ENCODE measurements around the gene GOLGA8N. TPM values are rescaled to one million over a fixed set of nuclear protein-coding genes. Genes with fewer than 3 reads are reported as not detected.

Gene GOLGA8N
- total RNA-seq, 2 experiments from 2014 or later = 4.3 to 4.4 TPM

DNA sequence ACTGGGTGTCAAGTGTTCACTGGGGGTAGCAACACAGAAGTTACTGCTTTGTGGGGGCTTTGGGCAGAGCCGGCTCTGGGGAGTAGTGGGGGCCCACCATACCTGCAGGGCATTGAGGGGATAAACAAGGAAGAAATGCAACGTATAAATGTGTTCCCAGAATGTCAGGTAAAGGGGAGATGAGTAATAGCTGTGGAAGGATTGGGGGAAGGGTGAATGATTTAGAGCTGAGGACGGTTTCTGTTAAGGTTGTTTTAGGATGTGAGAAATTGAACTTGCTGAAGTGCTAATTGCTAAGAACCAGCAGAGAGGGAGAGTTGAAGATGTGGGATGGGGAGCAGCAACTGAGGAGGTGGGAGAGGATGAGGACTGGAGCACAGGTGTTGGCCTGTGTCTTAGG is 58.9 kb downstream of the GOLGA8N start:
- Mint-ChIP-seq H3K4me1 (ENCODE audit: low read depth) (peaks cover under 1% of the 10 kb centered on the region), H3K27ac (no peak overlapping the region), H3K27me3 (no peaks in the 10 kb centered on the region), H3K36me3 (ENCODE audit: low read depth) (no peaks in the 10 kb centered on the region), H3K9me3 (no peaks in the 10 kb centered on the region), H3K4me3 (no peak overlapping the region)
- Histone ChIP-seq H3K27me3 (ENCODE audit: control insufficient read depth in 1 of 2, insufficient read depth in 2 of 2, low read length in 2 of 2) (no peaks in the 10 kb centered on the region), H3K9me3 (ENCODE audit: control insufficient read depth in 1 of 2, insufficient read depth in 1 of 2, low read length in 2 of 2) (no peaks in the 10 kb centered on the region), H3K4me3 (ENCODE audit: low read length) (no peak overlapping the region), H3K27ac (ENCODE audit: low read depth in 1 of 2, low read length in 2 of 2) (no peak overlapping the region), H3K36me3 (ENCODE audit: insufficient read depth, low read length) (no peaks in the 10 kb centered on the region), H3K4me1 (ENCODE audit: insufficient read depth, low read length) (peaks cover 1% of the 10 kb centered on the region)
- POLR2A ChIA-PET = no interaction called here
- TF ChIP-seq, protein P1, sequence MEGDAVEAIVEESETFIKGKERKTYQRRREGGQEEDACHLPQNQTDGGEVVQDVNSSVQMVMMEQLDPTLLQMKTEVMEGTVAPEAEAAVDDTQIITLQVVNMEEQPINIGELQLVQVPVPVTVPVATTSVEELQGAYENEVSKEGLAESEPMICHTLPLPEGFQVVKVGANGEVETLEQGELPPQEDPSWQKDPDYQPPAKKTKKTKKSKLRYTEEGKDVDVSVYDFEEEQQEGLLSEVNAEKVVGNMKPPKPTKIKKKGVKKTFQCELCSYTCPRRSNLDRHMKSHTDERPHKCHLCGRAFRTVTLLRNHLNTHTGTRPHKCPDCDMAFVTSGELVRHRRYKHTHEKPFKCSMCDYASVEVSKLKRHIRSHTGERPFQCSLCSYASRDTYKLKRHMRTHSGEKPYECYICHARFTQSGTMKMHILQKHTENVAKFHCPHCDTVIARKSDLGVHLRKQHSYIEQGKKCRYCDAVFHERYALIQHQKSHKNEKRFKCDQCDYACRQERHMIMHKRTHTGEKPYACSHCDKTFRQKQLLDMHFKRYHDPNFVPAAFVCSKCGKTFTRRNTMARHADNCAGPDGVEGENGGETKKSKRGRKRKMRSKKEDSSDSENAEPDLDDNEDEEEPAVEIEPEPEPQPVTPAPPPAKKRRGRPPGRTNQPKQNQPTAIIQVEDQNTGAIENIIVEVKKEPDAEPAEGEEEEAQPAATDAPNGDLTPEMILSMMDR (IDR thresholded peaks at IDR 0.05) = no peak
- intact Hi-C loops (cut with DNase I, micrococcal nuclease) = no loop called here
- CTCF ChIA-PET = no interaction called here
- ATAC-seq (ENCODE audit: poor library complexity) (no peak), DNase-seq (no peak)

DNA sequence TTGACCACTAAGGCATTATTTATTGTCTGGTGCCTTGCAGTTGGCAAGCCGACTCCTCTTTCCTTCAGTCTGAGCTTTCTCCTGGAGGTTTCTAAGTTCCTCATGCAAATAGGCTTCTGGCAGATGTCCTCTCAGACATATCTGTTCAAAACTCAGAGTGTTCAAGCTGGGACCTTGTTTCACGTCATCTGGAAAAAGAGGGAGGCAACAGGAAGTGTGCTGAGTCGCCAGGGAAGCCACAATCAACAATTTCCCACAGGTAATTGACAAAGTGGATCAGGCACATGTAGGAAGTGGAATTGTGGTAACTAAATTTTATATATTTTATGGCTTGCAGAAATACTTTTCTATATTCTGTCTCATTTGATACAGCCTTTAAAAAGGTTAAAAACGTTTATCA is 62.8 kb downstream of the GOLGA8N start:
- no peaks in the 10 kb centered on the region for H3K9me3 Mint-ChIP-seq
- H3K27me3 ChIP-seq (ENCODE audit: control insufficient read depth in 1 of 2, insufficient read depth in 2 of 2, low read length in 2 of 2) = no peaks in the 10 kb centered on the region
- H3K4me1 ChIP-seq (ENCODE audit: insufficient read depth, low read length) = peaks cover 3% of the 10 kb centered on the region
- TF ChIP-seq, protein P1 (IDR thresholded peaks at IDR 0.05) = no peak
- no peak overlapping the region for H3K4me3 ChIP-seq (ENCODE audit: low read length)
- ATAC-seq (ENCODE audit: poor library complexity) (no peak), DNase-seq (no peak)
- no peaks in the 10 kb centered on the region for H3K27me3 Mint-ChIP-seq
- H3K36me3 Mint-ChIP-seq (ENCODE audit: low read depth) = no peaks in the 10 kb centered on the region
- no peak overlapping the region for H3K27ac ChIP-seq (ENCODE audit: low read depth in 1 of 2, low read length in 2 of 2)
- ChIA-PET CTCF (interaction anchor here (0.9 kb wide), 1 partner anchor 16 kb away, joined by 3 read pairs; no protein-coding TSS in a partner anchor), POLR2A (no interaction called here)
- intact Hi-C loops (cut with DNase I, micrococcal nuclease) = no loop called here
- H3K36me3 ChIP-seq (ENCODE audit: insufficient read depth, low read length) = no peaks in the 10 kb centered on the region
- no peak overlapping the region for H3K4me3 Mint-ChIP-seq
- H3K4me1 Mint-ChIP-seq (ENCODE audit: low read depth) = peaks cover 5% of the 10 kb centered on the region
- no peak overlapping the region for H3K27ac Mint-ChIP-seq
- H3K9me3 ChIP-seq (ENCODE audit: control insufficient read depth in 1 of 2, insufficient read depth in 1 of 2, low read length in 2 of 2) = no peaks in the 10 kb centered on the region

DNA sequence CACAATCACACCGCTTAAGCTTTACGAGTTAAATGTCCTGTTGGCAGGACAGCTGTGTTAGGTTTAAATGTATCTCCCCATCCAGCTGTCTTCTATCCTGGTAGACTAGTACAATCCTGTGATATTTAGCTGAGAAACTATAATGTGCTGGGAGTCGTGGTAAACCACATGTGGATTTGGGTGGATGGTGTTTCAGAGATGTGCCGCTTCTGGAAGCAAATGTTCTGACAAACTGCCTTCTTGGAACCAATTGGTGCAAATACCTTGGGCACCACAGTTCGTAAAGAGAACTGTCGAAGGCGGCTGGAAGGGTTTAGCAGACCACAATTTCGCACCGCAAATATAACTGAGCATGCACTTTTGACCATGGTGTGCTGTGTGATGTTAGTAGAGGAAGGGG is 63.2 kb downstream of the GOLGA8N start:
- TF ChIP-seq, protein P1 (IDR thresholded peaks at IDR 0.05) = no peak
- intact Hi-C loops (cut with DNase I, micrococcal nuclease) = no loop called here
- DNase-seq (no peak), ATAC-seq (ENCODE audit: poor library complexity) (no peak)
- H3K9me3 Mint-ChIP-seq = no peaks in the 10 kb centered on the region
- Histone ChIP-seq H3K4me1 (ENCODE audit: insufficient read depth, low read length) (peaks cover 3% of the 10 kb centered on the region), H3K27me3 (ENCODE audit: control insufficient read depth in 1 of 2, insufficient read depth in 2 of 2, low read length in 2 of 2) (no peaks in the 10 kb centered on the region), H3K36me3 (ENCODE audit: insufficient read depth, low read length) (no peaks in the 10 kb centered on the region), H3K9me3 (ENCODE audit: control insufficient read depth in 1 of 2, insufficient read depth in 1 of 2, low read length in 2 of 2) (no peaks in the 10 kb centered on the region), H3K27ac (ENCODE audit: low read depth in 1 of 2, low read length in 2 of 2) (no peak overlapping the region), H3K4me3 (ENCODE audit: low read length) (no peak overlapping the region)
- H3K4me3 Mint-ChIP-seq = no peak overlapping the region
- no peaks in the 10 kb centered on the region for H3K27me3 Mint-ChIP-seq
- ChIA-PET CTCF (no interaction called here), POLR2A (no interaction called here)
- no peaks in the 10 kb centered on the region for H3K36me3 Mint-ChIP-seq (ENCODE audit: low read depth)
- H3K27ac Mint-ChIP-seq = no peak overlapping the region
- peaks cover 5% of the 10 kb centered on the region for H3K4me1 Mint-ChIP-seq (ENCODE audit: low read depth)

Other genes with a start within 250 kb of the GOLGA8N start
- under 1 TPM; 0.50 to 0.69 TPM for gene GOLGA8K, start 190.2 kb upstream of the GOLGA8N start, total RNA-seq
- 1 to 10 TPM; 1.2 TPM for gene GOLGA8O, start 137.8 kb upstream of the GOLGA8N start, total RNA-seq
- 1 to 10 TPM; 4.7 to 5.8 TPM for gene ARHGAP11A, start 22.0 kb downstream of the GOLGA8N start, total RNA-seq
- gene SCG5, start 48.3 kb downstream of the GOLGA8N start, total RNA-seq = not detected
- gene GREM1, start 124.5 kb downstream of the GOLGA8N start, total RNA-seq = not detected

Data from CD4-positive, alpha-beta T cell (primary cell).